Measurements from ENCODE around the gene GDF11. TPM values are rescaled to one million over a fixed set of nuclear protein-coding genes. Genes with fewer than 3 reads are reported as not detected.

Gene GDF11
- total RNA-seq, 1 donor from 2014 or later: 52.4 TPM

- H3K9me3 Mint-ChIP-seq (ENCODE audit: unreplicated experiment): peaks cover 3% of the 10 kb centered on the region
- no peak overlapping the region for H3K27ac Mint-ChIP-seq (ENCODE audit: unreplicated experiment)
- H3K4me3 Mint-ChIP-seq (ENCODE audit: unreplicated experiment): no peak overlapping the region
- H3K27me3 Mint-ChIP-seq (ENCODE audit: unreplicated experiment): peaks cover 2% of the 10 kb centered on the region
- DNase-seq: no peak
- peaks cover 6% of the 10 kb centered on the region for H3K4me1 Mint-ChIP-seq (ENCODE audit: low read depth, unreplicated experiment)
- peaks cover 4% of the 10 kb centered on the region for H3K36me3 Mint-ChIP-seq (ENCODE audit: unreplicated experiment)
- no peak for TF ChIP-seq CTCF (IDR thresholded peaks at IDR 0.05; ENCODE audit: partially characterized antibody, unreplicated experiment)
Measured at GRCh38 chr12:55760663-55761062, 17.7 kb downstream of the GDF11 start.

- peaks cover 3% of the 10 kb centered on the region for H3K27me3 Mint-ChIP-seq (ENCODE audit: unreplicated experiment)
Measured at GRCh38 chr12:55762646-55763045, 19.7 kb downstream of the GDF11 start.

GRCh38 chr12:55765736-55766290 lies 22.9 kb downstream of the GDF11 start:
- Mint-ChIP-seq H3K4me1 (ENCODE audit: low read depth, unreplicated experiment) (peaks cover 9% of the 10 kb centered on the region), H3K27ac (ENCODE audit: unreplicated experiment) (peak overlapping the region; percentile 79), H3K4me3 (ENCODE audit: unreplicated experiment) (peak overlapping the region; percentile 60), H3K27me3 (ENCODE audit: unreplicated experiment) (peaks cover 3% of the 10 kb centered on the region), H3K9me3 (ENCODE audit: unreplicated experiment) (peaks cover 2% of the 10 kb centered on the region), H3K36me3 (ENCODE audit: unreplicated experiment) (peaks cover 4% of the 10 kb centered on the region)
- DNase-seq: peak; percentile 40
- TF ChIP-seq CTCF (IDR thresholded peaks at IDR 0.05; ENCODE audit: partially characterized antibody, unreplicated experiment): no peak

More at GRCh38 chr12:55762646-55763045, 19.7 kb downstream of the GDF11 start:
- TF ChIP-seq CTCF (IDR thresholded peaks at IDR 0.05; ENCODE audit: partially characterized antibody, unreplicated experiment): no peak
- Mint-ChIP-seq H3K4me3 (ENCODE audit: unreplicated experiment) (no peak overlapping the region), H3K9me3 (ENCODE audit: unreplicated experiment) (peaks cover 2% of the 10 kb centered on the region), H3K27ac (ENCODE audit: unreplicated experiment) (no peak overlapping the region), H3K36me3 (ENCODE audit: unreplicated experiment) (peaks cover 4% of the 10 kb centered on the region), H3K4me1 (ENCODE audit: low read depth, unreplicated experiment) (peaks cover 9% of the 10 kb centered on the region)
- no peak for DNase-seq

GRCh38 chr12:55767156-55767555 lies 24.2 kb downstream of the GDF11 start:
- Mint-ChIP-seq H3K27me3 (ENCODE audit: unreplicated experiment) (peaks cover 3% of the 10 kb centered on the region), H3K27ac (ENCODE audit: unreplicated experiment) (no peak overlapping the region), H3K4me1 (ENCODE audit: low read depth, unreplicated experiment) (peaks cover 15% of the 10 kb centered on the region), H3K4me3 (ENCODE audit: unreplicated experiment) (peak overlapping the region; percentile 8), H3K9me3 (ENCODE audit: unreplicated experiment) (peaks cover 2% of the 10 kb centered on the region), H3K36me3 (ENCODE audit: unreplicated experiment) (peaks cover 4% of the 10 kb centered on the region)
- no peak for TF ChIP-seq CTCF (IDR thresholded peaks at IDR 0.05; ENCODE audit: partially characterized antibody, unreplicated experiment)
- no peak for DNase-seq

GRCh38 chr12:55771736-55772135 lies 28.8 kb downstream of the GDF11 start:
- Mint-ChIP-seq H3K4me3 (ENCODE audit: unreplicated experiment) (no peak overlapping the region), H3K4me1 (ENCODE audit: low read depth, unreplicated experiment) (peaks cover 8% of the 10 kb centered on the region), H3K27me3 (ENCODE audit: unreplicated experiment) (peaks cover 4% of the 10 kb centered on the region), H3K27ac (ENCODE audit: unreplicated experiment) (peak overlapping the region; percentile 35), H3K36me3 (ENCODE audit: unreplicated experiment) (no peaks in the 10 kb centered on the region), H3K9me3 (ENCODE audit: unreplicated experiment) (no peaks in the 10 kb centered on the region)
- no peak for DNase-seq
- TF ChIP-seq CTCF (IDR thresholded peaks at IDR 0.05; ENCODE audit: partially characterized antibody, unreplicated experiment): no peak
